ENCODE results near the gene KRTAP10-1. TPM values are rescaled to one million over a fixed set of nuclear protein-coding genes. Genes with fewer than 3 reads are reported as not detected.
A peak's percentile ranks its signal among the peaks of the same experiment; 100 is the strongest.

Gene KRTAP10-1
- total RNA-seq, 1 experiment from 2014 or later, result not detected

GRCh38 chr21:44496564-44497550 lies 43.1 kb downstream of the KRTAP10-1 start:
- no peak overlapping the region for H3K4me2 ChIP-seq (ENCODE audit: insufficient read depth, insufficient read length, low read length)

More at GRCh38 chr21:44496564-44497550, 43.1 kb downstream of the KRTAP10-1 start:
- Histone ChIP-seq H4K20me1 (ENCODE audit: control insufficient read depth, insufficient read depth, insufficient read length) (no peaks in the 10 kb centered on the region), H4K91ac (ENCODE audit: insufficient read length, low read depth, low read length) (no peak overlapping the region), H3K18ac (ENCODE audit: insufficient read length, low read depth, low read length) (no peak overlapping the region), H3K23ac (ENCODE audit: insufficient read length, low read depth, low read length) (no peak overlapping the region), H3K9me3 (ENCODE audit: control insufficient read depth, low read depth, low read length) (peaks cover 19% of the 10 kb centered on the region), H3K23me2 (ENCODE audit: insufficient read length, low read depth, low read length, poor library complexity, severe bottlenecking) (no peaks in the 10 kb centered on the region), H2BK120ac (ENCODE audit: low read depth, low read length, poor library complexity, severe bottlenecking) (no peak overlapping the region), H2AK5ac (ENCODE audit: insufficient read length, low read length) (no peak overlapping the region), H3K9ac (ENCODE audit: extremely low read depth, insufficient read length, low read length) (no peak overlapping the region), H2BK20ac (ENCODE audit: low read depth, low read length, poor library complexity, severe bottlenecking) (no peak overlapping the region), H3K79me1 (ENCODE audit: insufficient read depth, low read depth, low read length, poor library complexity, severe bottlenecking) (peaks cover 2% of the 10 kb centered on the region), H2BK15ac (ENCODE audit: low read depth, low read length) (no peak overlapping the region), H4K8ac (replicated peaks; ENCODE audit: insufficient read length, low read depth, low read length) (no peak overlapping the region), H3K56ac (ENCODE audit: insufficient read length, low read depth, low read length) (no peak overlapping the region), H3K14ac (ENCODE audit: insufficient read depth, low read length) (no peak overlapping the region), H3K27ac (ENCODE audit: insufficient read length, low read depth, low read length) (no peak overlapping the region), H3K79me2 (ENCODE audit: insufficient read depth, low read length) (no peaks in the 10 kb centered on the region; the same call in 1 of the 2 replicates), H2BK12ac (ENCODE audit: insufficient read length, low read depth, low read length) (no peak overlapping the region), H3K4me1 (ENCODE audit: insufficient read depth, low read length) (peaks cover 4% of the 10 kb centered on the region; the same call in 1 of the 2 replicates), H2BK5ac (ENCODE audit: insufficient read length, low read length) (no peak overlapping the region), H2AFZ (ENCODE audit: low read length) (no peak overlapping the region), H3K27me3 (ENCODE audit: insufficient read depth, low read length) (no peaks in the 10 kb centered on the region), H4K5ac (ENCODE audit: insufficient read length, low read depth, low read length) (no peak overlapping the region), H3T11ph (ENCODE audit: low read length) (no peak overlapping the region), H3K4ac (ENCODE audit: low read depth, low read length) (no peak overlapping the region)
- Mint-ChIP-seq H3K4me1 (peaks cover 24 to 27% of the 10 kb centered on the region in 2 experiments), H3K27me3 (ENCODE audit: low read depth) (peaks cover 2% of the 10 kb centered on the region; the same call in 1 of the 2 replicates), H3K27ac (peak overlapping the region in 1 of 3 experiments; percentile 59; a peak in 1 of 7 replicates), H3K9me3 (peaks cover 18 to 24% of the 10 kb centered on the region in 2 experiments), H3K36me3 (ENCODE audit: insufficient read depth in 1 of 3, low read depth in 3 of 3) (peaks cover 20 to 32% (median 20%) of the 10 kb centered on the region in 3 experiments), H3K4me3 (peak overlapping the region in 1 of 2 experiments; percentile 48; a peak in 1 of 5 replicates)
- WGBS (ENCODE audit: extremely low coverage, insufficient read length, low lambda C conversion rate), result no CpG with 5 or more reads among the region's 27 CpGs
- no peak for DNase-seq
- TF ChIP-seq, protein P1, sequence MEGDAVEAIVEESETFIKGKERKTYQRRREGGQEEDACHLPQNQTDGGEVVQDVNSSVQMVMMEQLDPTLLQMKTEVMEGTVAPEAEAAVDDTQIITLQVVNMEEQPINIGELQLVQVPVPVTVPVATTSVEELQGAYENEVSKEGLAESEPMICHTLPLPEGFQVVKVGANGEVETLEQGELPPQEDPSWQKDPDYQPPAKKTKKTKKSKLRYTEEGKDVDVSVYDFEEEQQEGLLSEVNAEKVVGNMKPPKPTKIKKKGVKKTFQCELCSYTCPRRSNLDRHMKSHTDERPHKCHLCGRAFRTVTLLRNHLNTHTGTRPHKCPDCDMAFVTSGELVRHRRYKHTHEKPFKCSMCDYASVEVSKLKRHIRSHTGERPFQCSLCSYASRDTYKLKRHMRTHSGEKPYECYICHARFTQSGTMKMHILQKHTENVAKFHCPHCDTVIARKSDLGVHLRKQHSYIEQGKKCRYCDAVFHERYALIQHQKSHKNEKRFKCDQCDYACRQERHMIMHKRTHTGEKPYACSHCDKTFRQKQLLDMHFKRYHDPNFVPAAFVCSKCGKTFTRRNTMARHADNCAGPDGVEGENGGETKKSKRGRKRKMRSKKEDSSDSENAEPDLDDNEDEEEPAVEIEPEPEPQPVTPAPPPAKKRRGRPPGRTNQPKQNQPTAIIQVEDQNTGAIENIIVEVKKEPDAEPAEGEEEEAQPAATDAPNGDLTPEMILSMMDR (conservative IDR thresholded peaks at IDR 0.05), result no peak
